ENCODE measurements around the gene SKAP2. TPM values are rescaled to one million over a fixed set of nuclear protein-coding genes. Genes with fewer than 3 reads are reported as not detected.

SKAP2 gene
- polyA plus RNA-seq, 1 donor (not counting 4 experiments of a cell fraction or from before 2014, with no cell fraction given), result 15.0 TPM

GRCh38 chr7:26709210-26709990 lies 155.0 kb downstream of the SKAP2 start:
- Histone ChIP-seq H4K20me1 (ENCODE audit: control insufficient read depth, extremely low read depth, insufficient read depth, low read length) (no peaks in the 10 kb centered on the region), H3K9ac (ENCODE audit: control insufficient read depth, extremely low read depth, insufficient read depth, low read length) (no peak overlapping the region), H3K4me3 (ENCODE audit: control insufficient read depth in 2 of 3, extremely low read depth in 1 of 3, insufficient read depth in 2 of 3, low read depth in 1 of 3, low read length in 3 of 3) (no peak overlapping the region), H3K9me3 (ENCODE audit: control insufficient read depth, low read depth, low read length) (no peaks in the 10 kb centered on the region), H2AFZ (ENCODE audit: control insufficient read depth, low read length) (no peak overlapping the region), H3K4me2 (ENCODE audit: control insufficient read depth, extremely low read depth, insufficient read depth, low read depth, low read length) (no peak overlapping the region), H3K36me3 (ENCODE audit: control insufficient read depth in 2 of 2, extremely low read depth in 1 of 2, insufficient read depth in 2 of 2, low read length in 2 of 2) (no peaks in the 10 kb centered on the region), H3K79me2 (ENCODE audit: control insufficient read depth, insufficient read depth, low read length) (no peaks in the 10 kb centered on the region), H3K27ac (ENCODE audit: control insufficient read depth, insufficient read depth, low read length) (no peak overlapping the region), H3K4me1 (ENCODE audit: control insufficient read depth, extremely low read depth, insufficient read depth, low read length) (peaks cover 9% of the 10 kb centered on the region), H3K27me3 (ENCODE audit: control insufficient read depth, extremely low read depth, insufficient read depth, low read length) (no peaks in the 10 kb centered on the region), H3K9me1 (ENCODE audit: control insufficient read depth, extremely low read depth, insufficient read depth, low read length) (no peaks in the 10 kb centered on the region)
- FAIRE-seq (no peak), DNase-seq (ENCODE audit: low read depth, low spot score) (no peak)
- no peak for TF ChIP-seq EZH2 (IDR thresholded peaks at IDR 0.05; ENCODE audit: low read length)
- dilution Hi-C loops (cut with MboI; ENCODE audit: extremely low pct_ligation_motif_present, low sequenced_read_pairs), result no loop called here

DNA sequence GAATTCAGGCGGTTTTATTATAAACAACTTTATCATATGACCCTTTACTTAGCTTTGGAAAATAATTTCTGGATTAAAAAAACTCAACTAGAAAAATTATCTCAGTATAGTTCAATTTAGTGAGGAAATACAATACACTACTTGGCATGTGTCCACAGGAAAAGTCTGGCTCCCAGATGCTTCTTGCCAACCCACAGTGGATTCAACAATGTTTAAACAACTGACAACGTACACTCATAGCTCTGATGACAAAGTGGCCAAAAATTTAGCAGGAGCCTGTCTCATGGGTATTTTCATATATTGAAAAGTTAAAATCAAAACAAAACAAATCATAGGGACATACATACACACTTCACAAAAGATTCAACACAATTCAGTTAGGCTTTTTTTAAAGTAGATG lies 158.8 kb downstream of the SKAP2 start:
- peaks cover 9% of the 10 kb centered on the region for H3K4me1 ChIP-seq (ENCODE audit: control insufficient read depth, extremely low read depth, insufficient read depth, low read length)
- no peak for DNase-seq (ENCODE audit: low read depth, low spot score)

More for the DNA sequence above, 158.8 kb downstream of the SKAP2 start:
- peak; percentile 76 for FAIRE-seq
- Histone ChIP-seq H3K36me3 (ENCODE audit: control insufficient read depth in 2 of 2, extremely low read depth in 1 of 2, insufficient read depth in 2 of 2, low read length in 2 of 2) (no peaks in the 10 kb centered on the region), H3K9me1 (ENCODE audit: control insufficient read depth, extremely low read depth, insufficient read depth, low read length) (no peaks in the 10 kb centered on the region), H3K9ac (ENCODE audit: control insufficient read depth, extremely low read depth, insufficient read depth, low read length) (no peak overlapping the region), H3K4me3 (ENCODE audit: control insufficient read depth in 2 of 3, extremely low read depth in 1 of 3, insufficient read depth in 2 of 3, low read depth in 1 of 3, low read length in 3 of 3) (no peak overlapping the region), H3K79me2 (ENCODE audit: control insufficient read depth, insufficient read depth, low read length) (no peaks in the 10 kb centered on the region), H2AFZ (ENCODE audit: control insufficient read depth, low read length) (no peak overlapping the region), H3K9me3 (ENCODE audit: control insufficient read depth, low read depth, low read length) (no peaks in the 10 kb centered on the region), H3K4me2 (ENCODE audit: control insufficient read depth, extremely low read depth, insufficient read depth, low read depth, low read length) (peak overlapping the region; percentile 36), H3K27ac (ENCODE audit: control insufficient read depth, insufficient read depth, low read length) (peak overlapping the region; percentile 16), H4K20me1 (ENCODE audit: control insufficient read depth, extremely low read depth, insufficient read depth, low read length) (no peaks in the 10 kb centered on the region), H3K27me3 (ENCODE audit: control insufficient read depth, extremely low read depth, insufficient read depth, low read length) (no peaks in the 10 kb centered on the region)
- dilution Hi-C loops (cut with MboI; ENCODE audit: extremely low pct_ligation_motif_present, low sequenced_read_pairs), result no loop called here
- TF ChIP-seq, protein P1, sequence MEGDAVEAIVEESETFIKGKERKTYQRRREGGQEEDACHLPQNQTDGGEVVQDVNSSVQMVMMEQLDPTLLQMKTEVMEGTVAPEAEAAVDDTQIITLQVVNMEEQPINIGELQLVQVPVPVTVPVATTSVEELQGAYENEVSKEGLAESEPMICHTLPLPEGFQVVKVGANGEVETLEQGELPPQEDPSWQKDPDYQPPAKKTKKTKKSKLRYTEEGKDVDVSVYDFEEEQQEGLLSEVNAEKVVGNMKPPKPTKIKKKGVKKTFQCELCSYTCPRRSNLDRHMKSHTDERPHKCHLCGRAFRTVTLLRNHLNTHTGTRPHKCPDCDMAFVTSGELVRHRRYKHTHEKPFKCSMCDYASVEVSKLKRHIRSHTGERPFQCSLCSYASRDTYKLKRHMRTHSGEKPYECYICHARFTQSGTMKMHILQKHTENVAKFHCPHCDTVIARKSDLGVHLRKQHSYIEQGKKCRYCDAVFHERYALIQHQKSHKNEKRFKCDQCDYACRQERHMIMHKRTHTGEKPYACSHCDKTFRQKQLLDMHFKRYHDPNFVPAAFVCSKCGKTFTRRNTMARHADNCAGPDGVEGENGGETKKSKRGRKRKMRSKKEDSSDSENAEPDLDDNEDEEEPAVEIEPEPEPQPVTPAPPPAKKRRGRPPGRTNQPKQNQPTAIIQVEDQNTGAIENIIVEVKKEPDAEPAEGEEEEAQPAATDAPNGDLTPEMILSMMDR (optimal IDR thresholded peaks at IDR 0.05 in 1 of 3, IDR thresholded peaks at IDR 0.05 in 1 of 3, conservative IDR thresholded peaks at IDR 0.05 in 1 of 3; ENCODE audit: extremely low read depth in 1 of 3, insufficient read depth in 2 of 3, low read length in 3 of 3), result no peak
- TF ChIP-seq EZH2 (IDR thresholded peaks at IDR 0.05; ENCODE audit: low read length), result no peak

Measured in keratinocyte (primary cell).